ENCODE measurements around the gene CDCA7L.
"Not testable (repeated sequence)": the region's sequence is repeated elsewhere in the genome, so short reads cannot be mapped to it uniquely, and the experiment has no call there.

The CDCA7L gene

GRCh38 chr7:21934808-21935207, 10.9 kb downstream of the CDCA7L start:
- H3K36me3 ChIP-seq (ENCODE audit: control insufficient read depth, low read length), result peaks cover 56% of the 10 kb centered on the region
- H3K27me3 ChIP-seq (ENCODE audit: control insufficient read depth, low read length), result no peaks in the 10 kb centered on the region
- peak overlapping the region; percentile 1; the same call in 1 of the 2 replicates for H3K4me2 ChIP-seq (ENCODE audit: low read length)
- peaks cover 6% of the 10 kb centered on the region; the same call in 1 of the 2 replicates for H3K9me3 ChIP-seq (ENCODE audit: control insufficient read depth, insufficient read depth, low read length)
- H4K20me1 ChIP-seq (ENCODE audit: control insufficient read depth, insufficient read depth, low read depth, low read length), result no peaks in the 10 kb centered on the region
- peaks cover 98% of the 10 kb centered on the region for H3K79me2 ChIP-seq (ENCODE audit: control insufficient read depth, low read length)
- H3K4me1 ChIP-seq (ENCODE audit: control insufficient read depth, low read length), result peaks cover 32% of the 10 kb centered on the region
- no peak overlapping the region for H3K27ac ChIP-seq (ENCODE audit: low read depth, low read length)
- H3F3A ChIP-seq (ENCODE audit: control insufficient read depth, insufficient read depth), result no peaks in the 10 kb centered on the region
- TF ChIP-seq EZH2phosphoT487 (IDR thresholded peaks at IDR 0.05; ENCODE audit: borderline replicate concordance, low read length), result no peak
- TF ChIP-seq CTCF (IDR thresholded peaks at IDR 0.05; ENCODE audit: low read depth, low read length, poor library complexity, severe bottlenecking), result no peak
- H3K9me2 ChIP-seq (replicated peaks; ENCODE audit: control insufficient read depth, low read length), result no peaks in the 10 kb centered on the region
- peak overlapping the region; percentile 0; the same call in 1 of the 2 replicates for H3K4me3 ChIP-seq (ENCODE audit: low read length)

DNA sequence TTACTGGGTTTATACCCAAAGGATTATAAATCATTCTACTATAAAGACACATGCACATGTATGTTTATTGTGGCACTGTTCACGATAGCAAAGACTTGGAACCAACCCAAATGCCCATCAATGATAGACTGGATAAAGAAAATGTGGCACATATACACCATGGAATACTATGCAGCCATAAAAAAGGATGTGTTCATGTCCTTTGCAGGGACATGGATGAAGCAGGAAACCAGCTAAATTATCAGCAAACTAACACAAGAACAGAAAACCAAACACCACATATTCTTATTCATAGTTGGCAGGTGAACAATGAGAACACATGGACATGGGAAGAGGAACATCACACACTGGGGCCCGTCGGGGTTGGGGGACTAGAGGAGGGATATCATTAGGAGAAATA, 12.4 kb downstream of the CDCA7L start:
- H3K27me3 ChIP-seq (ENCODE audit: control insufficient read depth, low read length); H3K9me2 ChIP-seq (replicated peaks; ENCODE audit: control insufficient read depth, low read length); H3F3A ChIP-seq (ENCODE audit: control insufficient read depth, insufficient read depth); H3K9me3 ChIP-seq (ENCODE audit: control insufficient read depth, insufficient read depth, low read length); H3K27ac ChIP-seq (ENCODE audit: low read depth, low read length); H4K20me1 ChIP-seq (ENCODE audit: control insufficient read depth, insufficient read depth, low read depth, low read length); H3K4me3 ChIP-seq (ENCODE audit: low read length); H3K4me2 ChIP-seq (ENCODE audit: low read length): not testable (repeated sequence)
- peaks cover 20% of the 10 kb centered on the region for H3K4me1 ChIP-seq (ENCODE audit: control insufficient read depth, low read length)
- peaks cover 98% of the 10 kb centered on the region for H3K79me2 ChIP-seq (ENCODE audit: control insufficient read depth, low read length)
- peaks cover 40% of the 10 kb centered on the region for H3K36me3 ChIP-seq (ENCODE audit: control insufficient read depth, low read length)

DNA sequence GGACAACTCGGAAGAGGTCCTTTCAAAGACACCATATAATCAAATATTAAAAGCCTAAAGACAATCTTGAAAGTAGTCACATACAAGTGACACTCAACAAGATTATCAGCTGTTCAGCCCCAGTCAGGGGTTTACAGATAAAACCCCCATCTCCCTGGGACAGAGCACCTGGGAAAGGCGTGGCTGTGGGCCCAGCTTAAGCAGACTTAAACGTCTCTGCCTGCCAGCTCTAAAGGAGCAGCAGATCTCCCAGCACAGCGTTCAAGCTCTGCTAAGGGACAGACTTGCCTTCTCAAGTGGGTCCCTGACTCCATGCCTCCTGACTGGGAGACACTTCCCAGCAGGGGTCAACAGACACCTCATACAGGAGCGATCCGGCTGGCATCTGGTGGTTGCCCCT, 18.0 kb downstream of the CDCA7L start:
- peaks cover 98% of the 10 kb centered on the region for H3K79me2 ChIP-seq (ENCODE audit: control insufficient read depth, low read length)
- TF ChIP-seq EZH2phosphoT487 (IDR thresholded peaks at IDR 0.05; ENCODE audit: borderline replicate concordance, low read length) (no peak), CTCF (IDR thresholded peaks at IDR 0.05; ENCODE audit: low read depth, low read length, poor library complexity, severe bottlenecking) (no peak)
- 0 out of 2 replicates have a peak, but pooled peaks cover 8% of the 10 kb centered on the region for H4K20me1 ChIP-seq (ENCODE audit: control insufficient read depth, insufficient read depth, low read depth, low read length)
- no peak overlapping the region for H3K4me3 ChIP-seq (ENCODE audit: low read length)
- no peaks in the 10 kb centered on the region for H3K4me1 ChIP-seq (ENCODE audit: control insufficient read depth, low read length)
- no peaks in the 10 kb centered on the region for H3K9me2 ChIP-seq (replicated peaks; ENCODE audit: control insufficient read depth, low read length)
- no peaks in the 10 kb centered on the region for H3F3A ChIP-seq (ENCODE audit: control insufficient read depth, insufficient read depth)
- peaks cover 7% of the 10 kb centered on the region; the same call in 1 of the 2 replicates for H3K36me3 ChIP-seq (ENCODE audit: control insufficient read depth, low read length)
- no peaks in the 10 kb centered on the region for H3K27me3 ChIP-seq (ENCODE audit: control insufficient read depth, low read length)
- no peak overlapping the region for H3K27ac ChIP-seq (ENCODE audit: low read depth, low read length)
- no peaks in the 10 kb centered on the region for H3K9me3 ChIP-seq (ENCODE audit: control insufficient read depth, insufficient read depth, low read length)
- no peak overlapping the region for H3K4me2 ChIP-seq (ENCODE audit: low read length)

- Histone ChIP-seq H3F3A (ENCODE audit: control insufficient read depth, insufficient read depth) (no peaks in the 10 kb centered on the region), H3K9me2 (replicated peaks; ENCODE audit: control insufficient read depth, low read length) (no peaks in the 10 kb centered on the region), H3K4me2 (ENCODE audit: low read length) (no peak overlapping the region), H3K27me3 (ENCODE audit: control insufficient read depth, low read length) (no peaks in the 10 kb centered on the region), H4K20me1 (ENCODE audit: control insufficient read depth, insufficient read depth, low read depth, low read length) (0 out of 2 replicates have a peak, but pooled peaks cover 8% of the 10 kb centered on the region), H3K27ac (ENCODE audit: low read depth, low read length) (no peak overlapping the region), H3K4me3 (ENCODE audit: low read length) (no peak overlapping the region), H3K36me3 (ENCODE audit: control insufficient read depth, low read length) (peaks cover 7% of the 10 kb centered on the region; the same call in 1 of the 2 replicates), H3K79me2 (ENCODE audit: control insufficient read depth, low read length) (peaks cover 98% of the 10 kb centered on the region), H3K4me1 (ENCODE audit: control insufficient read depth, low read length) (no peaks in the 10 kb centered on the region), H3K9me3 (ENCODE audit: control insufficient read depth, insufficient read depth, low read length) (no peaks in the 10 kb centered on the region)
- TF ChIP-seq EZH2phosphoT487 (IDR thresholded peaks at IDR 0.05; ENCODE audit: borderline replicate concordance, low read length) (no peak), CTCF (IDR thresholded peaks at IDR 0.05; ENCODE audit: low read depth, low read length, poor library complexity, severe bottlenecking) (no peak)
Measured at GRCh38 chr7:21926448-21926847, 19.3 kb downstream of the CDCA7L start.
